SW 1271 (cell line): Measurements from ENCODE around the gene YEATS2.
"Not testable (repeated sequence)": the region's sequence is repeated elsewhere in the genome, so short reads cannot be mapped to it uniquely, and the experiment has no call there.

Source experiments
- DNase-seq, 2 experiments: peaks; one replicate each; lab custom pipeline; 2025; lab: John Stamatoyannopoulos, UW

Gene YEATS2

GRCh38 chr3:183777016-183777618 is 79.5 kb downstream of the YEATS2 start:
- no peak for DNase-seq

GRCh38 chr3:183779896-183780465 is 82.4 kb downstream of the YEATS2 start:
- DNase-seq = no peak

GRCh38 chr3:183781246-183781645 is 83.6 kb downstream of the YEATS2 start:
- DNase-seq = no peak

GRCh38 chr3:183782576-183783276 is 85.1 kb downstream of the YEATS2 start:
- DNase-seq = no peak

GRCh38 chr3:183784503-183784902 is 86.9 kb downstream of the YEATS2 start:
- DNase-seq = not testable (repeated sequence)

DNA sequence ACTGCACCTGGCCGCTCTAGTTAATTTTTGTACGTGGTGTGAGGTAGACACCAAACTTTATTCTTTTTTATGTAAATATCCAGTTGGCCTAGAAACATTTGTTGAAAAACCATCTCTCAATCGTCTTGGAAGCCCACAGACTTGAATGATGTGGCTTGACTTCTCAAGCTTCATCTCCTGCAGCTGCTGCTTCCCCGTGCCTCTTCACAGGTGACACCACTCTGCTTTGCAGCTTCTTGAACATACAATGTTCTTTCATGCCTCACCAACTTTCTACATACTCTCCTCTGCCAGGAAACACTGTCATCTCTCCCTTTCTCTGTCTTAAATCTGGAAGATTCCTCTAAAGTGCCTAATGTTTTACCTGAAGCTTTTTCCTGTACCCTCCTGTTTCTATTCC is 92.2 kb downstream of the YEATS2 start:
- DNase-seq = no peak

- DNase-seq = no peak
Observed at GRCh38 chr3:183790700-183791099, 93.1 kb downstream of the YEATS2 start.

DNA sequence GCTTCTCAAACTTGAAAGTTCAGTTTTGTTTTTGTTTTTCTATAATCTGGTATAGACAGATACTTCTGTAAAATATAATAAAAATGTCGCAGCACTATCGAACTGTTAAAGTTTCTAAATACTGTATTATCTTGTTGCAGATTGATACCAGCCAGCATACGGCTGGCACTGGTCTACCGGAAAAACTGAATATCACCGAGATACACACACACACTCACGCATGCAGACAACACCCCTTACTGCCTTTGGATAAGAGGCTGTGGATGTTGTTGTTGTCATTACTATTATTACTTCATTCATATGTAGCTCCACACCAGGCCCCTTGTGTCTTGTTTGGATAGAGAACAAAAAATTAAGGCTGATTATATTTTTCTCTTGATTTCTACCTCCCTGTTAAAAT is 95.4 kb downstream of the YEATS2 start:
- no peak for DNase-seq

DNA sequence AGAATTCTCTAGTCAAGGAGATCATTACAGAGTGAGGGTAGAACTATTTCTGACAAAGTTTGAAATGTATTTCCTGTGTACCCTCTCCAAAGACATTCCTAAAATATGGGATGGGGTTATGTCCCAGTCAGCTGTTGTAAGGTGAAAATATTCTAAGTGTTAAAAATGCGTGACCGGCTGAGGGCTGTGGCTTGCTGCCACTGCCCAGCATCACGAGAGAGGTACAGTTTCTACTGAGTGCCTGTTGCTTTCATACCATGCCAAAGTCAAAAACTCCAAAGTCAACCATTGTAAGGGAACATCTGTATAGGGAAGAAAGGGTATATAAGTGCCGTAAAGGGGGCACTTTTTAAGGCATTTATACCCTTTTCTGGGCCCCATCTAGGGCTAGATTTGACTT is 96.9 kb downstream of the YEATS2 start:
- DNase-seq = no peak

DNA sequence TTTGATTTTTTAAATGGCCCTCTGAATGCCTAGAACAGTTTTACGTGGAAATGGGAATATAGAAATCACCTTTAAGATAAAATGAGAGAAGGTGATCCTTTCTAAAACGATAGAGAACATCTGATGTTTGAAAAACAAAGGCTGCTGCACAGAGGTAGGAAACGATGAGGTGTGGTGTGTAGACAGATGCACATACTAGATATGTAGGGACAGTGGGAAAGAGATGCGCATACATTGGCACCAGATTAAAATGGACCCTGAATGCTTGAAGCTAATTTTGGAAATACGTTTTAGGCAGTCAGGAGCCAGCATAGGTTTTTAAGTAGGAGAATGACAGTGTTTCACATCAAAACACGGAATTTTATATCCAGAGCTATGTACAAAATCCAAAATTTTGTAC is 98.8 kb downstream of the YEATS2 start:
- DNase-seq = no peak

DNA sequence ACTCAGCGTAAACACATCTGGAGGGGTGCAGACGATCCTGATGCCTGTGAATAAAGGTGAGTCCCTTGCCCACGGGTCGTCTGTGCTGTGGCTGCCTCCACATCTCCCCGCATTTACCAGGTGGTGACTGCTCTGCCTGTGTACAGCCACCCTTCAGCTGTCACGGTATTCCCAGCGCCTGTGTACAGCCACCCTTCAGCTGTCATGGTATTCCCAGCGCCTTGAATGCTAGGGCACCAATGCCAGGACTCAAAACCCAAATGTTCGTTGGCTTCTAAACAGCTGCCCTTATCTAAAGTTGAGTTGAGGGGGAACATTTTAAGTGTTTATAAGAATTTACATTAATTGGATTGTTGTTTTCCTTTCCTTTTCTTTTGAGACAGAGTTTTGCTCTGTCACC is 100.4 kb downstream of the YEATS2 start:
- no peak for DNase-seq

DNA sequence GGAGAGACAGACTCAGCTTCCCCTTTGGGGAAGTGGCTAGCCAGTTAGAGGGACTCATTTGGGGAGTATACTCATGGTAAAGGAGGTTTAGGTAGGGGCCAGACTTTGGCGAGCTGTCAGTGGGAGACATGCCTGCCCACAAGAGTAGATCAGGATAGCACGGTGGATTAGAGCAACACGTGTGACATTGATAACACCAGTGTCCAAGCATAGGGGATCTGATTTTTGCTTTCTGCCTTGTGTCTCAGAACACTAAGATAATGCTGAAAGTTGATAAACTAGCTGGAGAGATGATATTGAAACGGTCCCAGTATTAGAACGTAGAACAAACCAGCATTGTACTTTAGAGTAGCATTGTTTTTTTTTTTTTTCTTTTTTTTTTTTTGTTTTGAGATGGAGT is 101.9 kb downstream of the YEATS2 start:
- no peak for DNase-seq

- no peak for DNase-seq
Observed at GRCh38 chr3:183800243-183800863, 102.8 kb downstream of the YEATS2 start.

DNA sequence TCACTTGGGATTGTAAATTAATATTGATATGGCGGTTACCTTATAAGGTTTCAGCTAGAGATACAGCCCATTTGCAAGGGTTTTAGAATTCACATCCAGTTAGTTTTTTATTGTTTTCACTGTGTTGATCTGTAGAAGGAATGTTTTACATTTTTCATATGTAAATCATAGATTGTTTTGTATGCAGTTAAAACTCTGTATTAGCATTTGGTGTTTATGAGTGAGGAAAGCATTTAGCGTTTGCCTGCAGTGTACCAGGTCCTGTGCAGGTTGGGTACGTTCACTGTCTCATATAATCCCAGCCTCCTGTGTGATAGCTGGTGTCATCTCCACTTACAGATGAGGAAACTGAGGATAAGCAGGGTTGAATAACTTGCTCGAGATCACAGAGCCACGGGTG is 104.0 kb downstream of the YEATS2 start:
- DNase-seq = no peak

DNA sequence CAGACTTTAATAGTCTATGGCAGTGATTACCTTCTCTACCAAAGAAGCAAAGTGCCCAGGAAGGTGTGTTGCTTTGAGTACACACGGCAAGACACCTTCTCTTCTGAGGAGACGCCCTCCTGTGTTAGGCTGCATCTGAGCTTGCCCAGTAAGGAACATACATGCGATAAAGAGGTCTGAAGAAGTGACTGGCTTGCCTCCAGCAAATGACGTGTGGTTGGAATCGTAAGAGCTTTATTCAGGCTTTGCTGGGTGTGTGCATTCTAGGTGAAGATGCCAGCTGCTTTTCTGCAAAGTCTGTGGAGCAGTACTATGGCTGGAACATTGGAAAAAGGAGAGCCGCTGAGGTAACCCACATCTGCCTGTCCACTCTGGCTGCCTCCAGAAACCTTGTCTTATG is 105.4 kb downstream of the YEATS2 start:
- no peak for DNase-seq

GRCh38 chr3:183807209-183807728 is 109.7 kb downstream of the YEATS2 start:
- DNase-seq = no peak

GRCh38 chr3:183807881-183808280 is 110.3 kb downstream of the YEATS2 start:
- DNase-seq = no peak

GRCh38 chr3:183808355-183808754 is 110.8 kb downstream of the YEATS2 start:
- DNase-seq = no peak

- DNase-seq = no peak
Observed at GRCh38 chr3:183809270-183809669, 111.7 kb downstream of the YEATS2 start.

DNA sequence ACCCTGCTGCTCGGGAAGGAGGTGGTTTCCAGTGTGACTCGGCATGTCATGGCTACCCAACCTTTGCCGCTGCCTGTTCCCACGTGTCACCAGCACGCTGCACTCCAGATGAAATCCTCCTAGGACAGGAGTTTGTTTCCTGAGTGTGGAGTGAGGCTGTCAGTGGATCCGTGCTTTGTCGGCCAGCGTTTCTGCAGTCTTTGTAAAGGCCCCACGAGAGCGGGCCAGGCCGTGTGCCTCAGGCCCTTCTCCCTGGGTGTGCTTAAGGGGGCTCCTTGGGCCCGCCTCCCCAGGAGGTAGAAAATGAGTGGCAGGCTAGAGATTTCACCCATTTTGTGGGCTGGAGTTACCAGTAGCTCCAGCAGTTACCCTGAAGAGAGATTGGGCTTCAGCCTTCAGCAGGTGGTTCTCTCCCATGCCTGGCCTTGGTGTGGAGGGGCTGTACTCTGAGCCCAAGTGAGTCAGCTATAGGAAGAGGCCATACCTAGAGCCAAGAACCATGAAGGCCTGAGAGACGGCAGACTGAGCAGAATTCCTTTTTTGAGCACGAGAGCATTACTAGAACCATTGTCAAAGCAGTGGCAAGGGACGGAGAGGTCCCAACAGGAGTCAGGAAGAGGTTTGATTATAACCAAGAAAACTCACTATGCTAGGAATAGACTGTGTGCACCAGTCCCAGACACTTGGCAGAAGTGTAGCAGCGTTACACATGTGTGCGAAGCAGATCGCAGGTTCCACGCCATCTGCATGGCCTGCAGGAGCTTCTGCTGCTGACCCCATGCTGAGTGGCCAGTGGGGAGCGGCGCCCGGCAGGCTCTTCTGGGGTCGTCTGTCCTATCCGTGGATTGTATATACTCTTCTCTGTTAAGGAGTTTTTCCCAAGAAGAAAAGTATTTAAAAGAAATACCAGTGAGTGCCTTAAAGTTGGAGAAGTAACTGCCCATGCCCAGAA is 113.3 kb downstream of the YEATS2 start:
- no peak for DNase-seq

DNA sequence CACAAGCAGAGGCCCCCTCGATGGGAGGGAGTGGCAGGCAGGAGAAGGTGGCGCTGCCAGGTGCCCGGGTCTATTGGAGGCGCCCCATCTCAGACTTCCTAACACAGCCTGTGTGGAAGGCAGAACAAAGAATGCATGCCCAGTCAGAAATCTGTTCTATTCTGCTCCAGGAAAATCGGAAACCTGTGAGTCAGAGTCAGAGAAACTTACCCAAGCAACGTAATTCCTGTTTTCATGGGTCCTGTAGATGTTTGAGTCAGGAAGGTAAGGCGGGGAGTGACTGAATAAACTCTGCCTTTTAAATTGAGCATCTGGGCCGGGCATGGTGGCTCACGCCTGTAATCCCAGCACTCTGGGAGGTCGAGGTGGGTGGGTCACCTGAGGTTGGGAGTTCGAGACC is 114.0 kb downstream of the YEATS2 start:
- no peak for DNase-seq
